ENCODE results near the gene BTD.
"Not testable (repeated sequence)": the region's sequence is repeated elsewhere in the genome, so short reads cannot be mapped to it uniquely, and the experiment has no call there.

The BTD gene

GRCh38 chr3:15602816-15603215 lies 1.3 kb downstream of the BTD start:
- not testable (repeated sequence) for DNase-seq (ENCODE audit: low spot score)

GRCh38 chr3:15604584-15604983 lies 3.0 kb downstream of the BTD start:
- not testable (repeated sequence) for DNase-seq (ENCODE audit: low spot score)

DNA sequence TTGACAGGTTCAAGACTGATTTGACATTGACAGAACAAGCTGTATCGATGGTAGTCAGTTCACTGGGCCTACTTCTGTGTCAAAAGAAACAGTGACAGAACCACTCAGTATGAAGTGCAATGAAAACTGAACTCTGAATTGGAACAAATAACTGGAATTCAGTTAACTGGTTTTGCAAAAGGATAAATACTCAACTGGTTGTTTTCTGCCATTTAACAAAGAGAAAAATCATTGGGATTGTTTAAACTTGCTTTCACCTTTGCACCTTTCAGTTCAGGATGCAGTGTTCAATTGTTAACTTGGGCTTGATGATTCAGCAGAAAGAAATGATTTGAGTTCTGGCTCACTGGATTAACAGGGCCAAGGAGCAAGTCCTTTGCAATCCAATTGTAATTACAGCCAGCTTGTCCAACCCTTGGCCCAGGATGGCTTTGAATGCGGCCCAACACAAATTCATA lies 4.9 kb downstream of the BTD start:
- DNase-seq (ENCODE audit: low spot score) = no peak

DNA sequence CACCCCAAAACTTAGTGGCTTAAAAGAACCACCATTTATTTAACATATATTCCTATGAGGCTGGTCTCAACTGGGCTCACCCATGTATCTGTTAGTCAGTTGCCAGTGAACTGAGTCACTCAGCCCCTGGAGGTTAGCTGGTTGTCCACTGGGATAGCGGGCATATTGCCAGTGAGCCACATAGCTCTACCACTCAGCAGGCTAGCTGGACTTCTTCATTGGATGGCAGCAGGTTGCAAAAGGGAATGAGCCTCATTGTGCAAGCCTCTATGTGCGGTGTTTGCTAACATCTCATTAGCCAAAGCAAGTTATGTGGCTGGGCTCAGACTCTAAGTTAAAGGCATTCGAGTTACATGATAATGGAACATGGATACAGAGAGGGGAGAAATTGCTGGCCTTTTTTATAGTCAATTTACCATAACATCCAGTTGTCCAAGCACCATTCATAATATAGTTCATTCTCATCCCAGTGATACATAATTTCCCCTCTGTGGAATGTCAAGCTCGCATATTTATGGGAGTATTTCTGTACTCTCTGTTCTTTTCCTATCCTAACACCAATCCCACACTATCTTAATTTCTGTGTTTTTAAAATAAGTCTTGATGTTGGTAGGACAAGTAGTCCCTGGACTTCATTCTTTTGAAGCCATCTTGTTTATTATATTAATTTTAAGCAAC lies 8.7 kb downstream of the BTD start:
- DNase-seq (ENCODE audit: low spot score) = peak; percentile 64

DNA sequence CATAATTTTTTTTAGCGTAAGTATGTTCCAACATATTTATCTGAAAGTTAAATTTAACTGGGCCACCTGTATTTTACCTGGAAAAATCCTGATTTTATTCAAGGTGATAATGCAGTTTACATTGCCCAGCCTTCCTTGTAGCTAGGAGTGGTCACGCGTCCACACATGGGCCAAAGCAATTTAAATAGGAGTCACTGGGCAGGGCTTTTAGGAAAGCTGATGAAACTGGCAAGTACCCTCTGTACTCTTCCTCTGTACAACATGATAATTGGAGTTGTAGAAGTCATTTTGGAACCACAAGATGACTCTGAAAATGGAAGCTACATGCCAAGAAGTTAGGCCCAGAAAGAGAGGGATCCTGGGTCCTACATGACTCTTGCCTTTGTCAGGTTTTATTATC lies 9.5 kb downstream of the BTD start:
- no peak for DNase-seq (ENCODE audit: low spot score)

DNA sequence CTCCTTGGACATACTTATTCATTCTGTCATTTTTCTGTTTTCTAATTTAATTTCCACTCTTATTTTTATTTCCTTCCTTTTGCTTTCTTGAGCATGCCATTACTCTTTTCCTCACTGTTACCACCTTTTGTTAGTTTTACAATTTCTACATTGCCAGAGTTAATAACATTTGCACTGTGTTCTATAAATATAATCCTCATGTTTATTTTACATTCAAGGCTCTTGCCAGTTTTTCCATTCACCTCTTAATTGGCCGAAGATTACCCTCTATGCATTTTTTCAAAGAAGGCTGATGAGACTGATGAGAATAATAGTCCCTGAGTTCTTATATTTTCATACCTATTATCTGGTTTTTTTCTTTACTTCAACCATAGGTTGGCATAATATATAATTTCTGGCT lies 10.5 kb downstream of the BTD start:
- no peak for DNase-seq (ENCODE audit: low spot score)

- no peak for DNase-seq (ENCODE audit: low spot score)
Observed at GRCh38 chr3:15614958-15615357, 13.4 kb downstream of the BTD start.

DNA sequence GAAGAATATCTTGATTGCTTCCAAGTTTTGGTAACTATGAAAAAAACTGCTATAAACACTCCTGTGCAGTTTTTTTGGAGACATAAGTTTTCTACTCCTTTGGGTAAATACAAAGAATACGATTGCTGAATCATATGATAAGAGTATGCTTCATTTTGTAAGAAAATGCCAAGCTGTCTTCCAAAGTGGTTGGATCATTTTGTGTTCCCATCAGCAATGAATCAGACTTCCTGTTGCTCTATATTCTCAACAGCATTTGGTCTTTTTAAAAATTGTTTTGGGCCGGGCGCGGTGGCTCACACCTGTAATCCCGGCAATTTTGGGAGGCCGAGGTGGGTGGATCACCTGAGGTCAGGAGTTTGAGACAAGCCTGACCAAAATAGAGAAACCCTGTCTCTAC lies 14.5 kb downstream of the BTD start:
- DNase-seq (ENCODE audit: low spot score) = no peak

- not testable (repeated sequence) for DNase-seq (ENCODE audit: low spot score)
Observed at GRCh38 chr3:15619659-15620464, 18.3 kb downstream of the BTD start.

DNA sequence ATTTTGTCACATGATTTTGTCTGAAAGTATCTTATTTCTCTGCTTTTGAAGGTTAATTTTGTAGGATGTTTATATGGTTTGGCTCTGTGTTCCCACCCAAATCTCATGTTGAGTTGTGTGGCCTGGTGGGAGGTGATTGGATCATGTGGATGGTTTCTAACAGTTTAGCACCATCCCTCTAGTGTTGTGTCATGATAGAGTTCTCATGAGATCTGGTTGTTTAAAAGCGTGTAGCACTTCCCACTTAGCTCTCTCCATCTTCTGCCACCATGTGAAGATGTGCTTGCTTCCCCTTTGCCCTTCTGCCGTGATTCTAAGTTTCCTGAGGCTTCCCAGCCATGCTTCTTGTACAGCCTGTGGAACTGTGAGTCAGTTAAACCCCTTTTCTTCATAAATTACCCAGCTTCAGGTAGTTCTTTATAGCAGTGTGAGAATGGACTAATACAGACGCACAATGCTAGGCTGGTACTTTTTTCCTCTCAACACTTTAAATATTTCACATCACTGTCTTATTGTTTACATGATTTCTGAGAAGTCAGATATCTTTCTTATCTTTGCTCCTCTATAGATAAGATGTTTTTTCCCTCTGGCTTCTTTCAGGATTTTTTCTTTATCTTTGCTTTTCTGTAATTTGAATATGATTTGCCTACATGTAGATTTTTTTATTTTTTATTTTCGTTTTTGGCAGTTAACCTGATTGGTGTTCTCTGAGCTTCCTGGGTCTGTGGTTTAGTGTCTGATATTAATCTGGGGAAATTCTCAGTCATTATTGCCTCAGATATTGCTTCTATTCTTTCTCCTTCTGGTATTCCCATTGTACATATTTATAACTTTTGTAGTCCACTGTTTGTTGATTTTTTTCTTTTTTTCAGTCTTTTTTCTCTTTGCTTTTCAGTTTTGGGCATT lies 22.2 kb downstream of the BTD start:
- DNase-seq (ENCODE audit: low spot score) = no peak

DNA sequence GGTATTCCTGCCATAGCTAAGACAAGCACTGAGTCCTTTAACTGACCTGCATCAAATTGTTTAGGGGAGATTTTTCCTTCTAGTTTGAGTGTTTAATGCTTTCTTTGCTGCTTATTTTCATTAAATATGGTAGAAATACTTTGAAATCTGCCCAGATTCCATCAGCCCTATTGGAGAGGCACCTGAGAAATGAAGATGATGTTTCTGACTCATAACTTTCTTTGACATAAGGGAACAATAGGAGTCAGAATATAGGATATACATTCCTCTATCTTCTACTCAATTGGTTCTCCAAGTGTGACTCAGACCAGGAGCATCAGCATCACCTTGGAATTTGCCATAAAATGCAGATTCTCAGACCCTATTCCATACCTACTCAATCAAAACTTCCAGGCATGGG lies 27.4 kb downstream of the BTD start:
- no peak for DNase-seq (ENCODE audit: low spot score)

DNA sequence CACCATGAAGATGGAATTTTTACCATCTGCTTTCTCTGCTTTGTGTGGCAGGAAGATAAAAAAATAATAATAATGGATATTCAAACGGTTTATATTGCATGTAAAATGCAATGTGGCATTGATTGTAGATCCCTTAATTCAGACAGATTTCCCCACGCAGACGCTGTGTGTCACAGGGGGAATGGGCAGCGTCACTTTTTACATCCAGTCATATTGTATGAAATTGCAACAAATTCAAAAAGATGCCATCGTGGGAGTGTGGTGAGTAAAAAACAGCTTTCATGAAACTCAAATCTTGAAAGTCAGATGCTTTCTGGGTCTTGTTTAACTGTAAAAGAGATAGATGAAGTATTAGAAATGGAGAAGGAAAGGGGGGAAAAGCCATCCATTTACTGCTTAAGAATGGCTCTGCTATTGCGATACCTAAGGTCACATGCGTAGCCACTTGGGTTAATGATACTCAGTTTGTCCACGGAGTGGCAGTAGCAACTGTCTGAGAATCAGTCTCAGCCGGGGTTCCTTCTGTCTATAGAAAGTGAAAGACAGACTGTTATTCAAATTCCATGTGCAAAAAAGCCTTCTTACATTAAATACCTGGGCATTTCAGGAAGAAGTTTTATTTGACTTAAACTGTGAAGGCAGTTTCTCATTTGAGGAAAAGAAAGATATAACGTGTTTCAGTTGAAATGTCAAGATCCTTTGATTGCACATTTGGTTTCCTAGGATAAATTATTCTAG lies 28.5 kb downstream of the BTD start:
- DNase-seq (ENCODE audit: low spot score) = peak; percentile 70

DNA sequence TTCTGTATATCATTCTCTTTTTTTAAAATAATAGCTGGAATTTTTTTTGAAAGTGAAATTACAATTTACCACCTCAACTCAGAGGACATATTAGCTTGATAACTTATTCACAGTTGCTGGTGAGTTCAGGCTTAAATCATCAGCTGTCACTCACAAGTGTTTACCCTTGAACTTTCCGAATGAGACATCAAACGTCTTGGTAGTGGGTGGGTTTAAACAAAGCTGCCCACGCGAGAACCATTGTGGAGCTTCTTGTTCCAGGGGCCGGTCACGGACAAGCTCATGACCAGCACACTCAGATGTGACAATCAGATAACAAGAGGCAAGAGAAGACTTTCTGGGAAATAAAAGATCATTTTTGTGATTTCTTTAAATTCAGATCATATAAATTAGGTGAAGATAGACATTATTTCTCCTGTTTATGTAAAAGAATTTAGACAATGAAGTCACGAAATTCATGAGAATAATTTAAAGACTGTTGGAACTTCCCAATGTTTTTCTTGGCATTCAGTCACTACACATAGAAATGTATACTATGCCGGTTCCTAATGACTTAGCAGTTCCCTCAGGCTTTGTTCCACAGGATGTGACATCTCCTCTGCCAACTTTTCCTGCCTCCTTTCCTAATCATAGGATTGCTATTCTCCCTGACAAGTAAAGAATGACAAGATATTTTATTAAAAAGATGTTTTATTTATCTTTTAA lies 29.3 kb downstream of the BTD start:
- peak; percentile 28 for DNase-seq (ENCODE audit: low spot score)

DNA sequence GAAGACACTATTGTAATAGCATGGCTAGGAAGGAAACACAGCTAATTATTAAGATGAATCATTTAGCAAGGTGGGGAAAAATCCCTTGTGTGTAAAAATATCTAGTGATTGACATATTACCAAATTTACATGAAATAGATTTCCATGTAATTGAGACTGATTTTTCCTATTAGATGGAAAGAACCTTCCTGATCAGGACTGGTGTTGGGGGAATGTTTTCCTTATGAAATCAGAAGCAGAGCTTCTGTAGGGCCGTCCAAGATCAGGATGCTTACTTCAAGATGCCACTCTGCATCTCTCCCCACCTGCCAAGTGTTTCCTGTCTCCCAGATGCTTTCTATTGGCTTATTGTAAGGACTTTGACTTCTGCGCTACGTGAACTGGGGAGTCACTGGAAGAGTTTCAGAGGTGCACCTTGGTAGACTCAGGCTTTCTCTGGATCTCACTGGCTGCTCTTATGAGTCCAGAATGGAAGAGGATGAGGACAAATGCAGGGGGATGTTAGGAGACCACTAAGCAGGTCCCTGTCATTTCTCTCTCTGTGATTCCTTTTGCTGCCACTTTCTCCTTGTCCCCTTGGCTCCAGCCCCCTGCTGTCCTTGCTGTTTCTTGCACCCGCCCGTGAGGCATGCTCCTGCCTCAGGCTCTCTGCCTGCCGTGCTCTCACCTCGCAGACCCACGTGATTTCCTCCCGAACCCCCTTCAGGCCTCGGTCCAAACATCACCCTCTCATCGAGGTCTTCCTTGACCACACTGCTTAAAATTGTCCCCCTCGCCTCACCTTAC lies 30.1 kb downstream of the BTD start:
- DNase-seq (ENCODE audit: low spot score) = no peak

DNA sequence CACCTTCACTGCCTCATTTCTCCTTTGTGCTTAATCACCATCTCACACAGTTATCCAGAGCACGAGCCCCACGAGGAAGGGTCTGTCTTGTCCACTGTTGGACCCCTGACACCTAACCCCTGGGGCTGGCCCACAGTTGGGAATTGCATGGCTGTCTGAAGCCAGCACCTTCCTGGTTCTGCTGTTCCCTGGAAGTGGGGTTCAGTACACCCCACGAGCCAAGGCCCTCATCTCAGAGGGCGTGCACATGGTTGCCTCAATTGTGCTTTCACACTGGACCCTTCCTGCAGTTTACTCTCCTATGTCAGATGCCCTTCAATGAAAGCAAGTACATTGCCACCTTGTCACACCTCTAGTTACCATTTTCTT lies 30.7 kb downstream of the BTD start:
- DNase-seq (ENCODE audit: low spot score) = no peak

- DNase-seq (ENCODE audit: low spot score) = no peak
Observed at GRCh38 chr3:15633159-15633558, 31.6 kb downstream of the BTD start.

- no peak for DNase-seq (ENCODE audit: low spot score)
Observed at GRCh38 chr3:15633766-15634598, 32.4 kb downstream of the BTD start.

GRCh38 chr3:15634671-15635070 lies 33.1 kb downstream of the BTD start:
- no peak for DNase-seq (ENCODE audit: low spot score)

DNA sequence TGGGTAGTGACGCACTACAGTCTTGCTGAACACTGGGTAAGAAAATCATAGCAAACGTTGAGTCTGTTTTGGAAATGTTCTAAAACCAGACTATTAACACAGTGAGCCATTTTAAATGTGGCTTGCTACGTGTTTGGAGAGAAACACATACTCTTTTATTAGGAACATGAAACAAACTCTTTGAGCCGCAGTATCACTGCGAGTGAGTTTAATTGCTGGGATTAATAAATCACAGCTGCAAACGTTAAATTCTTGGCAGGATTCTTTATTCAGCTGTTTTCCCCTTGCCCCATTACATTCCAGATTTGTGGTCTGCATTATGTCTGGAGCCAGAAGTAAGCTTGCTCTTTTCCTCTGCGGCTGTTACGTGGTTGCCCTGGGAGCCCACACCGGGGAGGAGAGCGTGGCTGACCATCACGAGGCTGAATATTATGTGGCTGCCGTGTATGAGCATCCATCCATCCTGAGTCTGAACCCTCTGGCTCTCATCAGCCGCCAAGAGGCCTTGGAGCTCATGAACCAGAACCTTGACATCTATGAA lies 33.6 kb downstream of the BTD start:
- peak; percentile 18 for DNase-seq (ENCODE audit: low spot score)
